SIG-M5 treated with dmso at 0.1 percent for 504 hours (cell line): ENCODE measurements around the gene STK33.

Experiments
- DNase-seq: peaks from one replicate; lab custom pipeline; 2025; ENCODE audit not compliant: unreplicated experiment; lab: John Stamatoyannopoulos, UW

STK33 gene

GRCh38 chr11:8593935-8594909 is at the start of gene STK33:
STK33 (minus strand) TSS chr11:8594228; CDS start chr11:8474905, 119,323 bp downstream.
- DNase-seq: no peak

- DNase-seq: no peak
Measured at GRCh38 chr11:8642196-8642841, 48.3 kb upstream of the STK33 start.

- no peak for DNase-seq
Measured at GRCh38 chr11:8641332-8641731, 47.3 kb upstream of the STK33 start.

GRCh38 chr11:8640267-8640906 is 46.4 kb upstream of the STK33 start:
- DNase-seq: no peak

GRCh38 chr11:8639655-8640054 is 45.6 kb upstream of the STK33 start:
- DNase-seq: no peak

- DNase-seq: no peak
Measured at GRCh38 chr11:8638300-8638699, 44.3 kb upstream of the STK33 start.

GRCh38 chr11:8636127-8636526 is 42.1 kb upstream of the STK33 start:
- no peak for DNase-seq

GRCh38 chr11:8634498-8634897 is 40.5 kb upstream of the STK33 start:
- DNase-seq: no peak

- no peak for DNase-seq
Measured at GRCh38 chr11:8631395-8632118, 37.5 kb upstream of the STK33 start.

GRCh38 chr11:8624698-8625097 is 30.7 kb upstream of the STK33 start:
- no peak for DNase-seq

GRCh38 chr11:8621147-8621546 is 27.1 kb upstream of the STK33 start:
- no peak for DNase-seq

- no peak for DNase-seq
Measured at GRCh38 chr11:8617063-8617462, 23.0 kb upstream of the STK33 start.

GRCh38 chr11:8615291-8616032 is 21.4 kb upstream of the STK33 start:
- DNase-seq: no peak

- DNase-seq: no peak
Measured at GRCh38 chr11:8614497-8614896, 20.5 kb upstream of the STK33 start.

- no peak for DNase-seq
Measured at GRCh38 chr11:8613036-8613435, 19.0 kb upstream of the STK33 start.

- DNase-seq: no peak
Measured at GRCh38 chr11:8612522-8612921, 18.5 kb upstream of the STK33 start.

- no peak for DNase-seq
Measured at GRCh38 chr11:8610532-8611116, 16.6 kb upstream of the STK33 start.

- no peak for DNase-seq
Measured at GRCh38 chr11:8608652-8609051, 14.6 kb upstream of the STK33 start.

- DNase-seq: no peak
Measured at GRCh38 chr11:8605971-8606563, 12.0 kb upstream of the STK33 start.
